H1 (cell line): ENCODE results near the gene GUCA2B. TPM values are rescaled to one million over a fixed set of nuclear protein-coding genes. Genes with fewer than 3 reads are reported as not detected.

Experiments used
- NRF1 ChIP-seq: IDR thresholded peaks from 2 replicates; pipeline ENCODE4 v1.6.1; 2011; ENCODE audit warnings: mild to moderate bottlenecking, low read depth, low read length, improper control_type of control experiment
- RFX5 ChIP-seq: IDR thresholded peaks from 2 replicates; pipeline ENCODE4 v1.6.1; 2011; ENCODE audit warnings: low read depth, low read length, improper control_type of control experiment, borderline replicate concordance
- TCF12 ChIP-seq: IDR thresholded peaks from 2 replicates; pipeline ENCODE4 v1.6.1; 2011; ENCODE audit warnings: low read depth, mild to moderate bottlenecking, low read length
- polyA plus RNA-seq, 7 experiments: library from polyadenylated mRNA; depleted of rRNA in 3 of 7; stranded (reverse) in 5 of 7; unstranded in 2 of 7; fragments of >200 nt in 5 of 7; fragments of 200-250 nt in 2 of 7; gene quantifications; 1 replicate in 5 of 7; 2 replicates in 1 of 7; 4 replicates in 1 of 7; pipeline versions ENCODE4 v1.2.1 to v1.2.3, GENCODE V29; 2011 to 2013; ENCODE audit warnings: missing spikeins in 2 of 7, mixed read lengths in 2 of 7
- total RNA-seq: library from RNA; stranded (reverse); fragmentation: NEBNext Ultra II Directional; extraction: Animal tissue kit (Norgen Biotek cat#: 25700); gene quantifications from 2 replicates; pipeline ENCODE4 v1.2.1, GENCODE V29; 2021

GUCA2B gene
- total and polyA plus RNA-seq, 2 of the 8 experiments (the other 6 are each of a cell fraction or from before 2014, with no cell fraction given) = not detected

GRCh38 chr1:42162181-42162580, 9.0 kb downstream of the GUCA2B start (continued):
- TF ChIP-seq RFX5 = no peak
- TF ChIP-seq NRF1 = no peak
- no peak for TF ChIP-seq TCF12
